Naive B cell (primary cell): ENCODE results near the gene XCL1. TPM values are rescaled to one million over a fixed set of nuclear protein-coding genes. Genes with fewer than 3 reads are reported as not detected.
"Not testable (repeated sequence)": the region's sequence is repeated elsewhere in the genome, so short reads cannot be mapped to it uniquely, and the experiment has no call there.

ENCODE experiments used
- ATAC-seq, 2 donors: fragments of 150-1000 bp; cut with Tn5 transposase; 2 replicates each; pipeline ENCODE4 v1.10.0; 2021; ENCODE audit warnings: low read depth in 2 of 2, mild to moderate bottlenecking in 2 of 2, moderate library complexity in 2 of 2
- DNase-seq: peaks from one replicate; pipeline ENCODE4 v3.0.0; 2022
- H3K27ac Mint-ChIP-seq, 6 donors: one replicate each; pipeline ENCODE4 v1.8.0; 2020 to 2022; ENCODE audit warnings: mild to moderate bottlenecking in 6 of 6, mixed read lengths in 6 of 6, moderate library complexity in 5 of 6, inconsistent platforms in 2 of 6
- H3K27me3 Mint-ChIP-seq, 3 donors: one replicate each; pipeline ENCODE4 v1.8.0; 2021 to 2022; ENCODE audit warnings: mixed read lengths in 3 of 3, mild to moderate bottlenecking in 1 of 3
- H3K36me3 Mint-ChIP-seq, 2 donors: one replicate each; pipeline ENCODE4 v1.8.0; 2020 to 2022; ENCODE audit warnings: mixed read lengths in 2 of 2, inconsistent platforms in 1 of 2, mild to moderate bottlenecking in 1 of 2
- H3K4me1 Mint-ChIP-seq, 3 donors: one replicate each; pipeline ENCODE4 v1.8.0; 2020 to 2022; ENCODE audit warnings: mixed read lengths in 3 of 3, inconsistent platforms in 1 of 3, mild to moderate bottlenecking in 1 of 3, moderate library complexity in 1 of 3
- H3K4me3 Mint-ChIP-seq, 8 donors: one replicate each; pipeline ENCODE4 v1.8.0; 2020 to 2022; ENCODE audit warnings: mild to moderate bottlenecking in 8 of 8, mixed read lengths in 8 of 8, moderate library complexity in 8 of 8, inconsistent platforms in 2 of 8
- H3K9me3 Mint-ChIP-seq, 7 donors: one replicate each; pipeline ENCODE4 v1.8.0; 2020 to 2022; ENCODE audit warnings: mixed read lengths in 7 of 7, mild to moderate bottlenecking in 5 of 7, inconsistent platforms in 2 of 7, moderate library complexity in 1 of 7
- polyA plus RNA-seq, 6 donors: library from polyadenylated mRNA; unstranded; fragments of 300-500 nt; fragmentation: Illumina TruSeq; gene quantifications; one replicate each; pipeline ENCODE4 v1.2.3, GENCODE V29; 2021; ENCODE audit warnings: low read depth in 6 of 6

The XCL1 gene
- polyA plus RNA-seq, 6 donors from 2014 or later, result 0.19 to 0.21 TPM; not detected in 4

DNA sequence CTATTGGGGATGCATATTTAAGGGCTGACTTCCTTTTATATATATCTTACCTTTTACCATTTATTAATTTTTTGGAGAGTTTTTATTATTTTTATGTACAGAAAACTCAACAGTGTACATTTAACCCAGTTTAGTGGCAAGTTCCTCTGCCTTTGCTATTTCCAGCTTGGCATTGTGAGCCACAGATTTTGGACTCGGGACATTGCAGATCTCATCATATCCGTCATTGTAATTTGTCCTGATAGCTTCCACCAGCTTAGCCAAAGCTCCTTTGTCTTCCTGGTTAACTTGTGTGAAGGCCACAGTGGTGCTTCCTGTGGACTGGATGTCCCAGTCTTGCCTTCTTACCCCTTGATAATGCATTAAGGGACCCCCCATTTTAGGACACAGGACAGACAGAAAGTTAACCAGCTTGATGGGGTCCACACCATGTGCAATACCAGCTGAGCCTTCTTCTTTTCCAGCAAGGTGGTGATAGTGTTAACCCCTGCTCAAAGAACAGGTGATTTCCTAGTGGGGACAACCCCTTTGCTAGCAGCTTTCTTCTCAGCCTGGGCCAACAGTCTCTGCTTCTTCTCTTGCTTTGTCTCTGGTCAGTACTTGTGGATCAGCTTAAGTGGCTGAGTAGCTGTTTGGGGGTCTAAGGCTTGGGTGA, 2.3 kb downstream of the XCL1 start:
- H3K4me3 Mint-ChIP-seq, DNase-seq, H3K27me3 Mint-ChIP-seq, ATAC-seq, H3K9me3 Mint-ChIP-seq, H3K4me1 Mint-ChIP-seq, H3K36me3 Mint-ChIP-seq, H3K27ac Mint-ChIP-seq: not testable (repeated sequence)

DNA sequence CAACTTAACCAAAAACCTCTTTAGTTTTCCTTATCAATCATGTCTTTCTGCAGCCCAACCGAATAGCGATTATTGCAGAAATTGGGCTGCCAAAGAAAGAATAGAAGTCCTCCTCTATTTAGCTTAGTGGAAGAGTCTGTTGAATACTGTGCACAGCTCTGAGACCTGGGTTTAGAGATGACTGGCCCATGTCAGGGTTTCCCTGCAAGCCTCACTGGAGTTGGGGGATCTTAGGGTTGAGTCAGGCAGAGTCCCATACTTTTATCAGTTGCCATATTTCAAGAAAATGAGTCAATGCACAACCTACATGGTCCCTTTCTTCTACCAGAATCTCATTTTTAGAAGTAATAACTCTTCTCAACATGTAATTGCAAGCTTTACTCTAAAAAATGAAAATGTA, 3.9 kb downstream of the XCL1 start:
- H3K27ac Mint-ChIP-seq, H3K36me3 Mint-ChIP-seq, H3K27me3 Mint-ChIP-seq, H3K4me1 Mint-ChIP-seq, DNase-seq, H3K9me3 Mint-ChIP-seq, ATAC-seq, H3K4me3 Mint-ChIP-seq: not testable (repeated sequence)

DNA sequence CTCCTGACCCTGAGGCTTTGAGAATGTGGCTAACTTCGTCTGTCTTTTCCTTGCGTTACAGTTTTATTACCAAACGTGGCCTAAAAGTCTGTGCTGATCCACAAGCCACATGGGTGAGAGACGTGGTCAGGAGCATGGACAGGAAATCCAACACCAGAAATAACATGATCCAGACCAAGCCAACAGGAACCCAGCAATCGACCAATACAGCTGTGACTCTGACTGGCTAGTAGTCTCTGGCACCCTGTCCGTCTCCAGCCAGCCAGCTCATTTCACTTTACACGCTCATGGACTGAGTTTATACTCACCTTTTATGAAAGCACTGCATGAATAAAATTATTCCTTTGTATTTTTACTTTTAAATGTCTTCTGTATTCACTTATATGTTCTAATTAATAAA, 4.6 kb downstream of the XCL1 start:
- not testable (repeated sequence) for H3K27me3 Mint-ChIP-seq, ATAC-seq, H3K27ac Mint-ChIP-seq, H3K4me1 Mint-ChIP-seq, H3K36me3 Mint-ChIP-seq, H3K9me3 Mint-ChIP-seq, DNase-seq, H3K4me3 Mint-ChIP-seq

DNA sequence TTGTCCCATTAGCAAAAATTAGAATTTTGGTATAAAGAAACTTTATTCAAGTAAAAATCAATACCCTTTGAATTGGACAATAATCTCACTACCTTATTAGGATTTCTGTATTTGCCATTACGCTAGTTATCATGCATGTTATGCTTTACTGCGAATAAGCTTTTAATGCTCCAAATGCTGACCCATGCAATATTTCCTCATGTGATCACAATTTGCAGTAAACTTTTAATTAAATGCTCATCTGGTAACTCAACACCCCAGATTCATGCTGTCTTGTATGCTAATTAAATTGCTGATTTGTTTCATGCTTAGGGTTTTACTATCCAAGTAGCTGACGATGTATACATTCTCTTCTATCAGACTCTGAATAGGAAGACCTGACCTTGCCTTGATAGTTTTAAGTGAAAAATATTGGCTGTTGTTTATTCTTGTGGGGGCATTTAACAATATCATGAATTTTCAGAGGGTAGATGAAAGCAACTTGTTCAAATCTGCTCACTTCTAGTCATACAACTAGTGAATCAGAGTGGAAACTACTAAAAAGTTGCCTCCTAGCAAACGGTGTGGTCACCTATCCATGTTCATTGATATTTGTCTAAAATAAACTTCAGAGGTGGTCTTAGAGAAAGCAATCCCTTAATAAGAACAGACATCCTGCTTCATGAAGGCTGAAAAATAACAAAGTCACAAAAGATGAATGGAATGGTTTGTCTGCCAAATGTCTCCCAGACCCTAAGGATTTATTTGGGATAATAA, 5.6 kb downstream of the XCL1 start:
- Mint-ChIP-seq H3K27ac (no peak overlapping the region), H3K4me3 (no peak overlapping the region), H3K9me3 (peaks cover 0 to 3% (median 0%) of the 10 kb centered on the region in 7 donors), H3K4me1 (no peaks in the 10 kb centered on the region), H3K36me3 (no peaks in the 10 kb centered on the region), H3K27me3 (no peaks in the 10 kb centered on the region)
- no peak for ATAC-seq
- DNase-seq, result no peak

DNA sequence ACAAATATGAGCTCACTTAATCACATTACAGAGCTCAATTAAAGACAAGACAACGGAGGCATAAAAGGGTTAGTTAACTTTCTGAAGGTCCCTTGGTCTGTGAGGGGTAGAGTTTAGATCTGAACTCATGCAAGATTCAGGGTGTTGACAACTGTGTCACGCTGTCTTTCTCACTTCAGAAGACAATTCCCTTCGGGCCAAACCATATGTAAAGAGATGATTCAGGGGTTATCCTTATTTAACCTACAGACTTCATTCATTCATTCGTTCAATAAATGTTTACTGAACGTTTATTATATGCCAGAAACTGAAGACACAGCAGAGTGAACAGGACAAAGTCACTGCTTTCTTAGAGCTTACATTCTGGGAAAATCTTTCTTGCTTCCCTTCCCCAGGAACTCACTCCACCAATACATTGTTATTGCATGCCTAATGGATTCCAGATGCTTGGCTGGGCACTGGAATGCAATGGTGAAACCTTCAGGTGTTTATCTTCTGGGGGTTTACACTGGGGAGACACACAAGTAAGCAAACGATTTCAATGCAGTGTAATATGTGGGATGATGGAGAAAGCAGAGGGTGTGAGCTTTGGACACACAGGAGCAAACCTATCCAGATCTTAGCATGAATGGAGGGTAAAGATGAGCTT, 6.4 kb downstream of the XCL1 start:
- no peaks in the 10 kb centered on the region for H3K36me3 Mint-ChIP-seq
- H3K27me3 Mint-ChIP-seq, result no peaks in the 10 kb centered on the region
- H3K27ac Mint-ChIP-seq, result no peak overlapping the region
- peaks cover 0 to 5% (median 0%) of the 10 kb centered on the region in 7 donors for H3K9me3 Mint-ChIP-seq
- H3K4me1 Mint-ChIP-seq, result no peaks in the 10 kb centered on the region
- ATAC-seq (no peak), DNase-seq (no peak)
- H3K4me3 Mint-ChIP-seq, result no peak overlapping the region

DNA sequence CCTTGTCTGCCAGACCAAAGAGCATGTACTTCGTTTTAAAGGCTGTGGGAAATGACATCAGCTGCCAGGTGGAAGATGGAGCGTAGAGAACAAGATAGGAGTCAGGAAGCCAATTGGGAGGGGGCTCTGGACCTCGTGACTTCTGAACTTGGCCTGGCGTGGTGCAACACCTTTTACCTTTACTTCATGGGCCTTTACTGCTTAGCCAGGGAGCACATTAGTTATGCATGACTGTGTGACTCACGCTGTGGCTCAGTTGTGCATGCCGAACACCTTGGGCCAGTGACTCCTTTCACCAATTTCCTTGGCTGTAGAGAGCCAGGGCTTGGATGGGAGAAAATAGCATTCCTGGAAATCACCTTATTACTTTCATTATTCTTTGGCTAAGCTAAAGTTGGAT, 7.2 kb downstream of the XCL1 start:
- Mint-ChIP-seq H3K27ac (no peak overlapping the region), H3K36me3 (no peaks in the 10 kb centered on the region), H3K4me3 (no peak overlapping the region), H3K27me3 (no peaks in the 10 kb centered on the region), H3K4me1 (no peaks in the 10 kb centered on the region), H3K9me3 (peaks cover 0 to 5% (median 0%) of the 10 kb centered on the region in 7 donors)
- DNase-seq, result no peak
- no peak for ATAC-seq

DNA sequence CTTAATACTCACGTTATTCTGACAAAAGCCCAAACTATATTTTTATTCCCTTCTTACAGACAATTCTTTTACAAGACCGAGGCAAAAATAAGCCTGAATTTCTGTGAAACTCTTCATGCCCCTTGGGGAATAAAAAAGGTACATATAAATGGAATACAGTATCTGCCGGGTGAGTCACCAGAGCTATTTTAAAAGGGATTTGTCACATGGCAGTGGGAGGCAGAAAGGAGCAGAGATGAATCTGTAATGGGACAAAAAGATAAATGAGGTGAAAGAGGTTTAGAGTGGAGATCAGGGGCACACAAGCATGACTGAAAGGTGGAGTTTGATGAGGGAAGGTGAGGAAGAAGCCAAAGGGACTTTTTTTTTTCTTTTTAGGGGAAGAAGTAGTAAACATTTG, 8.8 kb downstream of the XCL1 start:
- peaks cover 0 to 5% (median 0%) of the 10 kb centered on the region in 7 donors for H3K9me3 Mint-ChIP-seq
- no peak for DNase-seq
- no peaks in the 10 kb centered on the region for H3K36me3 Mint-ChIP-seq
- H3K27ac Mint-ChIP-seq, result no peak overlapping the region
- H3K4me3 Mint-ChIP-seq, result no peak overlapping the region
- H3K27me3 Mint-ChIP-seq, result no peaks in the 10 kb centered on the region
- ATAC-seq, result no peak
- no peaks in the 10 kb centered on the region for H3K4me1 Mint-ChIP-seq

DNA sequence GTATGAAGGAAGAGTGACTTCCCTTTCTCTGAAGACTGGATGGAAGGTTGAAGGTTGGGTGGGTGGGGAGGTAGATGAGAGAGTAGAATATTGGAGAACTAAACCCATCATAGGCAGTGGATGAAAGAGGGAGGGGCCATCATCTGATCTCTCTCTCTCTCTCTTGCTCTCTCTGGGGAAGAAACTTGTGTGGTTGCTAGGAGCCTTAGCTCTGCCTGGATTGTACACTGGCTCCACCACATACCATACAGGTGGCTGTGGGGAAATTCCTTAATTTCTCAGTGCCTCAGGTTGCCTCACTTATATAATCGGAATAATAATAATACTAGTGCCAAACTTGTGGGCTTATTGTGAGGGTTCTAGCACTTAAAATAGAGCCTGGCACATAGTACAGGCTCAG, 9.5 kb downstream of the XCL1 start:
- DNase-seq (no peak), ATAC-seq (no peak)
- Mint-ChIP-seq H3K9me3 (peaks cover 0 to 5% (median 0%) of the 10 kb centered on the region in 7 donors), H3K27me3 (no peaks in the 10 kb centered on the region), H3K4me3 (no peak overlapping the region), H3K4me1 (no peaks in the 10 kb centered on the region), H3K27ac (no peak overlapping the region), H3K36me3 (no peaks in the 10 kb centered on the region)

DNA sequence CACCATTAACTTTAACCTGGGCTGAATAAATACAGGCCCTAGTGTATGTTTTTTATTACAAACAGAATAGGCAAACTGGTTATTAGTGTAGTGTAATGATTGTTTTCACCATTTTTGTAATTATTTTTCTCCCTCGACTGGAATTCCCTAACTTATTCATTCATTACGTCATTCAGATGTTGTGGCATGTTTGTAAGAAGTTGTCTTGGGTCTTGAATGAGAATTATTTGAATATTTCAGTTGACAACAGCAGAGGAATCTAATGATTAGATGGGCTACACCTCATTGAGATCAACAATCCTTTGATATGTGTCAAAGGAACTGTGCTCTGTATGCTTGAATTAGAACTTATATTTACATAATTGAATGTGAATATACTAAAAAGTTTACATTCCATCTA, 12.8 kb downstream of the XCL1 start:
- ATAC-seq (no peak), DNase-seq (no peak)
- H3K4me1 Mint-ChIP-seq, result no peaks in the 10 kb centered on the region
- peaks cover 0 to 5% (median 0%) of the 10 kb centered on the region in 7 donors for H3K9me3 Mint-ChIP-seq
- no peaks in the 10 kb centered on the region for H3K27me3 Mint-ChIP-seq
- H3K4me3 Mint-ChIP-seq, result no peak overlapping the region
- no peak overlapping the region for H3K27ac Mint-ChIP-seq
- H3K36me3 Mint-ChIP-seq, result no peaks in the 10 kb centered on the region

DNA sequence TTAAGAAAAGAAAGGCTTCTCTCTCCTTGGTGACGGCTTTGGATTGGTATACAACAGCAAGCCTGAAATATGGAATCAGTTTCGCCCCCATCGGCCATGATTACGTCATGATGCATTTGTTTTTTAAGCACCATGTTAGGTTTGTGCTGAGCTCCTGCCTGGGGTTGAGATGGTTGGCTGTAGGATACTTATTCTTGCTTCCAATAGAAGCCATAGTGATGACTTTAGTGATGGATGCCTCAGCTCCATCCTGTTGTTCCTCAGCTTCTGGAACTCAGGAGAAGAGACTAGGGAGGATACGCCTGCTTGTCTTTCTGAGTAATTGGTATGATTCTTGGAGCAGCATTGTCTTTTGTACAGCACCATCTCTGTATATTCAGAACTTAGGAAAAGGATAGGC, 14.7 kb downstream of the XCL1 start:
- DNase-seq, result no peak
- H3K27me3 Mint-ChIP-seq, result no peaks in the 10 kb centered on the region
- no peaks in the 10 kb centered on the region for H3K36me3 Mint-ChIP-seq
- no peak overlapping the region for H3K4me3 Mint-ChIP-seq
- ATAC-seq, result no peak
- H3K4me1 Mint-ChIP-seq, result no peaks in the 10 kb centered on the region
- peaks cover 0 to 5% (median 2%) of the 10 kb centered on the region in 7 donors for H3K9me3 Mint-ChIP-seq
- H3K27ac Mint-ChIP-seq, result no peak overlapping the region

DNA sequence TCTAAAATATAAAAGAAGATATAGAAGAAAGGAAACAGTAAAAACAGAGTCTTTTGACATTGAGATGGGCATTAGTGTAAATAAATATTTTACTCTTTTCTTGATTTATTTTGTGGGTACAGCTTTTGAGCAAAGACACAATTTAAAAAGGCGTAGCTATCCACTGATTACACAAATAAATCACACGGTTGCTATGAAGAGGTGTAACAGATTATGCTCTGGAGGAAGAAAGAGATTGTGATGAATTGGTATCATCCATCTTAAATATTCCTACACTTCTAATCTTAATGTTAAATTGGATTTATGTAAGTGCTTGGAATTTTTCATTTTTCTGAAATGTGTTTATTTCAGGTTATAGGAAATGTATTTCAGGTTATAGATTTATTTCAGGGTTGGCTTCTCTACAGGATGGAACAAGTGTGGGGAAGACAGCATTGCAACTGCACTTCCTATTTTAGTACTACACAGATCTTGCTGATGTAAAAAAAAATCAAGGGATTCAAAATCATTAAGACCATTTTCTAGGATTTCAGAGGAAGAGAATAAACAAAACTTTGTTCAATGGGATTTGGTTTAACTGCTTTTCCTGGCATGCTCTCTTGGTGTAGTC, 15.3 kb downstream of the XCL1 start:
- peaks cover 0 to 6% (median 5%) of the 10 kb centered on the region in 7 donors for H3K9me3 Mint-ChIP-seq
- DNase-seq, result no peak
- no peak for ATAC-seq
- no peaks in the 10 kb centered on the region for H3K36me3 Mint-ChIP-seq
- no peaks in the 10 kb centered on the region for H3K27me3 Mint-ChIP-seq
- H3K4me3 Mint-ChIP-seq, result no peak overlapping the region
- no peaks in the 10 kb centered on the region for H3K4me1 Mint-ChIP-seq
- H3K27ac Mint-ChIP-seq, result no peak overlapping the region

DNA sequence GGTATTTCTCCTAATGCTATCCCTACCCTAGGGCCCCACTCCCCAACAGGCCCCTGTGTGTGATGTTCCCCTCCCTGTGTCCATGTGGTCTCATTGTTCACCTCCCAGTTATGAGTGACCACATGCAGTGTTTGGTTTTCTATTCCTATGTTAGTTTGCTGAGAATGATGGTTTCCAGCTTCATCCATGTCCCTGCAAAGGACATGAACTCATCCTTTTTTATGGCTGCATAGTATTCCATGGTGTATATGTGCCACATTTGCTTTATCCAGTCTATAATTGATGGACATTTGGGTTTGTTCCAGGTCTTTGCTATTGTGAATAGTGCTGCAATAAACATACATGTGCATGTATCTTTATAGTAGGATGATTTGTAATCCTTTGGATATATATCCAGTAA, 19.0 kb downstream of the XCL1 start:
- H3K4me3 Mint-ChIP-seq, H3K4me1 Mint-ChIP-seq, H3K27ac Mint-ChIP-seq, H3K36me3 Mint-ChIP-seq, H3K9me3 Mint-ChIP-seq, ATAC-seq, DNase-seq, H3K27me3 Mint-ChIP-seq: not testable (repeated sequence)

DNA sequence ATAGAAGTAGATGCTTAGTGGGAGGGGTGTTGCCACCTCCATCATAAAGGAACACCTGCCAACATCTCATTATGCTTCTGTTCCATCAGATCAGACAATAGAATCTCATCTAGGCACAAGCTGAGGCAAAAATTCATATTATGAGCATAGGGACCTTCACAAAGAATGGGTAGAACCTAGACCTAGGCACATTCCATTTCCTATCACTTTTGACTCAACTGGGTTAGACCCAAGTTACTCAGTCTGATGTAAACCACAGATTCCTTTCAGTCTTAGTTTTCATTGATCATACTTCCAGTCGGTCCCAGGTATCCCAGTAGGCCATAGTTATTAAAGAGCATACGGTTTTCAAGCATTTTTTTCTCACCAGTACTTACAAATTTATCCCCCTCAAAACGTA, 21.7 kb downstream of the XCL1 start:
- Mint-ChIP-seq H3K4me3 (no peak overlapping the region), H3K27ac (no peak overlapping the region), H3K36me3 (no peaks in the 10 kb centered on the region), H3K4me1 (no peaks in the 10 kb centered on the region), H3K9me3 (peaks cover 0 to 6% (median 2%) of the 10 kb centered on the region in 7 donors), H3K27me3 (peaks cover 0 to 10% (median 9%) of the 10 kb centered on the region in 3 donors)
- ATAC-seq (no peak), DNase-seq (no peak)

DNA sequence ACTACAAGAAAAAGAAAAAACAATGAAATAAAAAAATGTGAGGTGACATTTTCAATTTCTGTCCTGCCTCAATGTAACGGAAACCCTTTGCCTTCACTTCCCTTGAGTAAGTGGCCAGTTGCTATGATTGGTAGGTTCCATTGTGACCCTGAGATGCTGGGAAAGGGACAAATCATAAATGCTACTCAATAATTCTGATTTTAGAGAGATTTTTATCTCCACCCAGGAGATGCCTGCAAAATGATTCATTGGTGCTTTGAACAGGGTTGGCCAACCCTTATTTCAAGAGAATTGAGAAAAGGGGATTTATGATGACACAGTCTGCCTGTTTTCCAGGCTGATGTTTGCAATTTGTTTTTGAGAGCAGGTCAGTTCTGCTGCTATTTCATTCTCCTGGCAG, 22.5 kb downstream of the XCL1 start:
- no peak for ATAC-seq
- no peaks in the 10 kb centered on the region for H3K36me3 Mint-ChIP-seq
- H3K27me3 Mint-ChIP-seq, result peaks cover 0 to 10% (median 9%) of the 10 kb centered on the region in 3 donors
- H3K9me3 Mint-ChIP-seq, result peaks cover 0 to 6% (median 2%) of the 10 kb centered on the region in 7 donors
- H3K4me3 Mint-ChIP-seq, result no peak overlapping the region
- no peak overlapping the region for H3K27ac Mint-ChIP-seq
- H3K4me1 Mint-ChIP-seq, result no peaks in the 10 kb centered on the region
- DNase-seq, result no peak
